GM11168 (cell line): Measurements from ENCODE around the gene CCDC77.

Experiments
- in situ Hi-C: fragments of 300-500 bp; cut with MboI; formaldehyde crosslinking; loops from one replicate; pipeline ENCODE4 v1.12.0; 2022; ENCODE audit warnings: low sequenced_read_pairs; ENCODE audit not compliant: unreplicated experiment

The CCDC77 gene

GRCh38 chr12:450438-450837 is 49.0 kb downstream of the CCDC77 start:
- in situ Hi-C loops = no loop called here

- in situ Hi-C loops = no loop called here
Measured at GRCh38 chr12:452667-453210, 51.3 kb downstream of the CCDC77 start.

GRCh38 chr12:454833-455232 is 53.4 kb downstream of the CCDC77 start:
- in situ Hi-C loops = no loop called here

- in situ Hi-C loops = no loop called here
Measured at GRCh38 chr12:455821-456220, 54.4 kb downstream of the CCDC77 start.

- in situ Hi-C loops = no loop called here
Measured at GRCh38 chr12:457676-458075, 56.2 kb downstream of the CCDC77 start.

GRCh38 chr12:459050-459429 is 57.6 kb downstream of the CCDC77 start:
- in situ Hi-C loops = no loop called here

GRCh38 chr12:459430-460258 is 58.2 kb downstream of the CCDC77 start, which contains the start of gene B4GALNT3:
B4GALNT3 (plus strand) TSS chr12:459939; CDS start chr12:460377, 438 bp downstream.
- in situ Hi-C loops = no loop called here

GRCh38 chr12:460261-461230 is 59.1 kb downstream of the CCDC77 start:
- in situ Hi-C loops = no loop called here

- in situ Hi-C loops = no loop called here
Measured at GRCh38 chr12:461425-461824, 60.0 kb downstream of the CCDC77 start.

- in situ Hi-C loops = no loop called here
Measured at GRCh38 chr12:462936-463705, 61.7 kb downstream of the CCDC77 start.

GRCh38 chr12:464484-465267 is 63.2 kb downstream of the CCDC77 start:
- in situ Hi-C loops = no loop called here

- in situ Hi-C loops = no loop called here
Measured at GRCh38 chr12:466039-466438, 64.6 kb downstream of the CCDC77 start.

GRCh38 chr12:466762-467161 is 65.3 kb downstream of the CCDC77 start:
- in situ Hi-C loops = no loop called here

- in situ Hi-C loops = no loop called here
Measured at GRCh38 chr12:467591-467990, 66.1 kb downstream of the CCDC77 start.

- in situ Hi-C loops = no loop called here
Measured at GRCh38 chr12:468671-469389, 67.4 kb downstream of the CCDC77 start.

GRCh38 chr12:470133-470532 is 68.7 kb downstream of the CCDC77 start:
- in situ Hi-C loops = no loop called here

- in situ Hi-C loops = no loop called here
Measured at GRCh38 chr12:473198-473597, 71.8 kb downstream of the CCDC77 start.

- in situ Hi-C loops = no loop called here
Measured at GRCh38 chr12:473863-474577, 72.6 kb downstream of the CCDC77 start.
